Activated effector memory CD4-positive, alpha-beta T cell treated with anti-CD3 and anti-CD28 coated beads, Interleukin-2, amount 50 U/mL, for 16 hours (primary cell): ENCODE results near the gene HEATR5A.

Experiments
- DNase-seq: peaks from one replicate; pipeline ENCODE4 v3.0.0-alpha.2; 2020

Gene HEATR5A

DNA sequence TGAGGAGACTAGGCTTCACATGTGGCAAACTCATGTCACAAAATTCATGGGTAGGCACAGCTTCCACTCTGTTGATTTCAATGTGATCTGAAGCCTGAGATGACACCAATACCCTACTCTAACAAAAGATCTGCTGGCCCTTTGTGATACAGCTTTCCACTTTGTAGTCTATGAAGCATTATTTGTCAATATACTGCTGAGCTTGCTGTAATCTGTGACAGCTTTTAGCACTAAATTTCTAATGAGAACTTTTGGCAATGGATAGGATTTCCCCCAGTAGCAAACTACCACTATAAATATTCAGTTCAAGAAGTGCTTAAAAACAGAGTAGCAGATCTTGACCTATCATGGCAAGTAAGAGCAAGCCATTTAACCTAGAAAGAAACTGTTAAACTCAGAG is 5.6 kb upstream of the HEATR5A start:
- no peak for DNase-seq

DNA sequence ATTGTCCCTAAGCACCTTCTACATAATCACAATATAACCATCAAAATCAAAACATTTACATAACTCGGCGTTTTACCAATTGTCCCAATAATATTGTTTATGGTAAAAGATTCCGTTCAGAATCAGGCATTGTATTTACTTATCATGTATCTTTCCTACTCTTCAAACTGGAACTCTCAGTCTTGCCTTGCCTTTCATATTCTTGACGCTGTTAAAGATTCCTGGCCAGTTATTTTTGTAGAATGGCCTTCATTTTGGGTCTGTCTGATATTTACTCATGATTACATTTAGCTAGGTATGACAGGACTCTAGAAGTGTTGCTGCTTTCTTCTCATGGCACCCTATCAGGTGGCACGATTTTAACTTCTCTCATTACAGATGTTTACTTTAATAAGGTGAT is 850 bp upstream of the HEATR5A start:
- no peak for DNase-seq

- DNase-seq, result peak; percentile 73
These were observed 407 bp downstream of the HEATR5A start for GRCh38 chr14:31419967-31420318.

DNA sequence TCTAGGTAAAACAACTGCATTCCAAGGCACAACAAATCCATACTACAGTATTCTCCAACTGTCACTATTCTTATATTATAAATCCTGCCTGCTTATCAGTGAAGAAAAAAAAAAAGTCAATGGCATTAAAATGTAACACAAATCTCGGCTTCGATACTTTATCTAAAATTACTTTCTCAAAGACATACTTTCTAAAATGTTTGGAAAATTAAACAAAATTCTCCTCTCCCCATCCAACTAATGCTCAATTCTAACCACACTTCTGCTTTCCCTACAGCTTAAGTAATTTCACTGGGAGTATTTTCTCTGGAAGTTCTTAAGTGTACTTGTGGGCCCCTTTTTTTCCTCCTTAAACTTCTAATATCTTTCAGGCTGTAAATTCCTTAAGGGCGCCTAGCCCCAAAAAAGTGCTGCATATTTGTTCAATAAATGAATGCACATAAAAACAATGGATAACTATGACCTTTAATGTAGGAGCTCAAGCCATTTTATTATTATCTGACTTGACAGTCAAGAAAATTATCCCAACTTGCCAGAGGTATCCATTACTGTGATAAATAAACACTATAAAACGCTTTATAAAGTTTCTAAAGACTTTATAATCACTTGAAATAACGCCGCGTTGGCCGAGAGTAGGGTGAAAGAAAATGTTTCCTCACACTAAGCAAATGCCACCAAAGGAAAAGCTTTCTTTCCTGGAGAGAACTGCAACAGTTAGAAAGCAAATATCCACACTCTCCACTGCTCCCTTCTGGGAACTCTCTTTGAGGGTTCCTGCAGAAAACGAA is 977 bp downstream of the HEATR5A start:
- DNase-seq, result no peak

- no peak for DNase-seq
These were observed 1.9 kb downstream of the HEATR5A start for GRCh38 chr14:31418440-31418839.

DNA sequence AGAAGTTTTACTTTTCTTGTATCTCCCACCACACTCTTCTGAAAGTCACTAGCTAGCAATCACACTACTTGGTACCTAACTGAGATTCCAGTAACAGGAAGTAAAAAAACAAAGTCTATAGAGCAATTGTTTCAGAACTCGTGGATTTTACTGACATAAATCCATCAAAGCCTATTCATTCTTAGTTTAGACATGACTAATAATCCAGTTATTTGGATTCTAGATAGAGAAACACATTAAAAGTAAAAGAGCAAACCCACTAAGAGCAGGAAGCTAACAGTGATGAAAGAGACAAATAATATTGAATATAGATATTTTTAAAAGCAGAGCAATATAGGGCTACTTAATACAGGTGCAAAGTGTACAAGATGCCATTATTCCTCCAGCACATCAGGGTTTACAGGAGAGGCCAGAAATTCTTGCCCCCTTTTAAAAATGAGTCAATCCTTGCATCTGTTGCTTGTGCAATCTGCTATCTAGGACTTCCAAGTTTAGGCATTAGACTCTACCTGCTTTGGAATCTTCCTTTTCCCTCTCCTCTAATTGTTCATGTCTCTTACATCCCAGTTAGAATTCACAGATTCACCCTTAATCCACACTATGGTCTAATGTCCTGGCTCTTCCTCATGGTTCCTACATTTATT is 6.0 kb downstream of the HEATR5A start:
- no peak for DNase-seq

- no peak for DNase-seq
These were observed 9.1 kb downstream of the HEATR5A start for GRCh38 chr14:31411218-31411727.

DNA sequence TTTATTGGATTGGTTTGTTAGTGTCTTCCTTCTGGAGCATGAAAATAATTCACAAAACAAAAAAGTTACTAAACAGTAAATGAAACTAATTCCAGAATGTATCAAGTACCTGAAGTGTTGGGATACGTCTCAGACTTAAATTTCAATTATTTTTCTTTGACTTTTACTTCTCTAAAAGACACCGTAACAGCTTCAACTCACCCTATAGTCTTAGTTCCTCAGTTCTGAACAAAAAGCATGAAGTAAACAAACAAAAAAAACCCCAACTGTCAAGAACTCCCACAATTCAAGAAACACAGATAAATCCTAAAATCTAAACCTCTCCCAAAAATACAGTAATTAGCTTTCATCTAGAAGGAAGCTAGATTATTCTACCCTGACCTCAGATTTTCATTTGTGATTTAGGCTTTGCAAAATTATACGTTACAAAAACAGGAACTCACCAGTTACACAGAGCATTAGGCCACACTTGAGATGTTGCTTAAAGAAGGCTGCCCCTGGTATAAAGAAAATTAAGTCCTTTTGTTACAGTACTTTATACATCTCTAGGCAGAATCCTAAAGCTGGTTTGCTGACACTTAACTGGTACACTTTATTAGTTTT is 10.2 kb downstream of the HEATR5A start:
- DNase-seq, result no peak

DNA sequence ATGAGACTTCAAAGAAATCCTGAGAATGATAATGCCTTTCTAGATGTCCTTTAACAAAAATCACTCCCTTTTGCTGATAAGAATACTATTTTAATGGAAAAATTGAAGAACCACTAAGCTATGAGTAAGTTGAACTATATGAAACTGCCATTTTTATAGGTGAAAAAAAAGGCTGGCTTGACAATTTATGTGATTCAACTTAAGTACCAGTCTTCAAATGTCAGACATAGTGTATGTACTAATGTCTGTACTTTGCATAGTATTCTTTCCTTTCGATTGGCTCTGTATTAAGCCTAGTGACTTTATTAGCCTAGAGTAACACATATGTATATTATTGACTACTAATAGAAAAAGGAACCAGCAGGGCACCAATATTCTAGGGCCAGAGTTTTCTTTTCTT is 11.9 kb downstream of the HEATR5A start:
- no peak for DNase-seq

DNA sequence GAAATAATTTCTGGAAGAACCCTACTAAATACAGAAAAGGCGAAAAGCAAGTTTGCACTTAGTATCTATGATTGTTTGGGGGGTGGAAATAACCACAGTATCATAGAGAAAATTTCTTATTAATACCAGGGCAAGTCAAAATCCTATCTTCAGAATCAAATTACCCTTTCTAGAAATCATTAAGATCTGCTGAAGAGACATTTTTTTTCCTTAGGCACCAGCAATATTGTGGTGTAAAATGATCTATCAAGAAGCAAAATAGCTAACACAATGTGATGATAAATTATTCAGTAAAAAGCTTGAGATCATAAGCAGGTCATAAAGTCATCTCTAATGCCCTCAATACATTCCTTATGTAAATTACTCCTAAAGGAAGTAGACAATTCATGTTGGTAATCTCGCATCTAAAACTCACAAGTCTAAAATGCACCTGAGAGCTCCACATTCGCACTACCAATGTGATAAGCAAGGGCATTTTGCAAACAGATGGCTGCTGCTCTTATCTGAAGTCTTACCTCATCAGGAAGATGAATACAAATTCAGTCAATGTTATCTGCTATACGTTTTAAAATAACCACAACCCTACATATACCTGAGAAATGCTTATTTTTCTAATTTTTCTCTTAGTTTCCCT is 14.6 kb downstream of the HEATR5A start:
- no peak for DNase-seq

GRCh38 chr14:31405106-31405505 is 15.2 kb downstream of the HEATR5A start:
- no peak for DNase-seq

DNA sequence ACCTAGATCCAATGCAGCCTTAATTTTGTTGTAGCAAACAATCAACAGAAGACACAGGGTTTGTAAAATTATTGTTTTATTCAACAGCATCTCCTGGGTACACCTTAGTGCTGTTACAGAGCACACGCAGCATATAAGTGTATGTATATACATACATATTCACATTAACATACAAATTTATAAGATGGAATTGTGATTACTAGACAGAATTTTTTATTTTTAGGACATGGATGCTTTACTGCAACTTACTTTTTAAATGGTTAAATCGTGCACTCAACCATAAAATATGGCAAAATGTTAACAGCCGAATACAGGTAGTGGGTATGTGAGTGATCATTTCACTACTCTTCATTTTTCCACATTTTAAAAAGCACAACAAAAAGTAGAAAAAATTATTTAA is 16.6 kb downstream of the HEATR5A start:
- no peak for DNase-seq

DNA sequence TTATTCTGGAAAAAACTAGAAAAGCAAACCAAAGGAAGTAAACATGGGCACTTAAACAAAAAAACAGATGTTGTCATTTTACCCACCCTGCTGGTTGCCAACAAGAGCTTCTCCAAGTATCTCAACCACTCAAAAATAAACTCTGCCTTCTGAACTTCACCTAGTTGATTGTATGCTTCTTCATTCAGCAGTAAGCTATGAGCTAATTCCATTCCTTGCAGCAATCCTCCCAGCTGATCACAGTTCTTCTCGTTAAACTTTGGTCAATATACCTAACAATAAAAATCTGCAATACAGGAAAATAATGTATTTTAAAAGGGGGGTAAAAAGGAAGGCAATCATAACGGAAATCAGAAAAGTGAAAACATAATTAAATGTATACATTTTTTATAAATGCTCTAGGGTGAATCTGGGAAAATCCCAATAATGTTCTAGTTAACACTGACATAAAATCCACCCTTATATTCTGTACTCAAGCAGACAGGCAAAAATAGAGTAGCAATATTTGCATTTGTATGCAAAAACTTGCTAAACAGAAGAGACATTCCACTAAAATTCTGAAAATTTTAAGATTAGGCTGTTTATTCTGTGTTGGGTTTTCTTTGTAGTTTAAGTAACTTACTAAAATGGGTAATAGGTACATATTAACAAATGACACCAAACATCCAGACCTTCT is 17.4 kb downstream of the HEATR5A start:
- no peak for DNase-seq

DNA sequence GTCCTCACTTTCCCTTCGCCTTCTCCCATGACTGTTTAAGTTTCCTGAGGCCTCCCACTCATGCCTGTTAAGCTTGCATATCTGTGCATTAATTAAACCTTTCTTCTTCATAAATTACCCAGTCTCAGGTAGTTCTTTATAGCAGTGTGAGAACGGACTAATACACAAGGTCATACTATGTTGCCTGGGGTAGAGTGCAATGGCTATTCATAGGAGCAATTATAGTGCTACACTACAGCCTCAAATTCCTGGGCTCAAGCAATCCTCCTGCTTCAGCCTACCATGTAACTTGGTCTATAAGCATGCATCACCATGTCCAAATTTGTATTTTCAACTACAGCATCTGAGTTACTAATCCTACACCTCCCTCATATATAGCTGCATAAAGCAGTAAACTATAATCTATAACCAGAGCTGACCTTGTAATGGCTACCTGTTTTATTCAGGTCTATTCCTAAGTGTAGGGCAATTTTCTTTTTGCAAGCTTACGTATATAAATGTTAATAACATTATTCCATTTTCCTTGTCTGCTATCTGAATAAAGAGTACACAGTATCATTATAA is 18.9 kb downstream of the HEATR5A start:
- DNase-seq, result no peak

- DNase-seq, result no peak
These were observed 20.2 kb downstream of the HEATR5A start for GRCh38 chr14:31400031-31400638.

GRCh38 chr14:31395572-31396205 is 24.7 kb downstream of the HEATR5A start:
- DNase-seq, result no peak

DNA sequence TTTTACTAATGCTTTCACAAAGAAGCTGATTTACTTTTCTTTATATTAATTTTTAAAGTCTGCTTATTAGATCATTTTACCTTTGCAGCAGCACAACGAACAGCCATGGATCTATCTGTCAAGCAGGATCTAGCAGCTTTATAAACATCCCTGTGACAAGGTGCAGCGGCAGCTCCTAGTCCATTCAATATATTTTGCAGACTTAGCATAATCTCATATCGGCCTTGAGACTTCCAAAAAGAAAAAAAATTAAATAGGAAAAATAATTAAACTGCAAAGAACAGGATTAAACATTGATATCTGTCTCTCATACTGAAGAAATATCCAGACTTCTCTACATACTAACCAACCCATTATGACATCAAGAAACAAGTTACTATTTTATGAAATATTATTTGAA is 25.2 kb downstream of the HEATR5A start:
- no peak for DNase-seq

DNA sequence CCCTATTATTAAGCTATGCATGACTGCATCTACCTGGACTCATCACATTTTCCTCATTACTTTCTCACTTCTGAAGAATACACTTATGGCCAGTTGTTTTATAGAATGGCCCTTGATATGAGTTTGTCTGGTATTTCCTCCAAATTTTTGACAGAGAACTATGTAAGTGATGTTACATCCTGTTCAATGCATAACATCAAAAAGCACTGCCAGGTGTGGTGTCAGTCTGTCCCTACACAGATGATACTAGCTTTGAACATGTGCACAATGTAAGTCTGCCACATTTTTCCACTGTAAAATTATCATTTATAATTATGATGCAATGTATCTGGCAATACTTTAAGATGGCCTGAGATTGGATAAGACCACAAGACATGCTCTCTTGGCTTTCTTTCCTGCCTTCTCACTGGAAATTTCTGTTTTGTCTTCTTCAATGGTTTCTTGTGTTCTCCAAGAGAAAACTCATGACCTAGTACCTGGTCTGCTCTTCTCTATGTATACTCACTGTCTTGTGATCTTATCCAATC is 28.3 kb downstream of the HEATR5A start:
- DNase-seq, result no peak

- DNase-seq, result no peak
These were observed 28.9 kb downstream of the HEATR5A start for GRCh38 chr14:31391473-31391872.

DNA sequence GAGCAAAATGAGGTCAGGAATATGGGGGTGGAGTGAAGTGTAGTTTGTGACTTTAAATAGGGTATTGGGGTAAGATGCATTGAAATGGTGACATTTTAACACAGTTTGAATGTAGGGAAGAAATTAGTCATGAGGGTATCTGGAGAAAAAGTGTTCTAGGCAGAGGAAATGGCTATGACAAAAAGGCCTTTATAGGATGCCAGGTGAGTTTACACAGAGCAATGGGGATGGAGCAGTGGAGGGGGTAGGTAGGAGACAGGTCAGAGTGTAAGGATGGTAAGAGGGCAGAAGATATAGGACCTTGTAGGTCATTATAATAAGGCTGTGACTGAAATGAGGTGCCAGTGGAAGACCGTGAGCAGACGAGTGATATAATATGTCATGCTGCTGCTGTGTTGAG is 30.4 kb downstream of the HEATR5A start:
- no peak for DNase-seq

DNA sequence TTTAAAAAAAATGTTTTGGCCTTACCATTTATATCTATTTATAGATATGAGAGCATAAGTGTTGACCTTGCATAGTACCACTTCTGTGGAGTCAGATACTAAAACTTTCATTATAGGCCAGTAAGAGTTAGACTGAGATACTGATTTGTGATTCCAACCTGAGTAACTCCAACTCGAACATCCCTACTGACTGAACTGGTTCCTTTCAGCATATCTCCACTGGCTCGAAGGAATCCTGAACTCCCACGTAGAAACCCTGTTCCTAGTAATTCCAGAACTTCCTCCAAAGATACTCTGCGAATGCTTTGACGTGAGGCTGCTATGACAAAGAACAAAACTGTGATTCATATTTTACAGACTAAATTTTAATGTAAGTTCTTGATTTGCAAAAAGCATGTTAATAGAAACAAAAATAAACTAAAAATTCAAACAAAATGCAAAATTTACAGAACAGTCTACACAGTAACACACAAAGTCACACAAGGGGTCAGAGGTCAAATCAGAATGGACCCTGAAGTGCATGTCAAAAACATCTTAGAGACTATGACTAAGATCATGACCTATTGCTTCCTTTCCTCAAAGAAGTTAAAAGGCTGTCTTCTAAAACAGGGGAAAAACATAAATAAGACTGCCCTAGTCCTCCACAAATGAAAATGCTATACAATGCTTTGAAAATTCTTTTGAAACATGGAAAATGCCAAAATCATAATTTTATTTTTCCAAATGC is 31.5 kb downstream of the HEATR5A start:
- DNase-seq, result no peak
